ENCODE measurements around the gene MYCL. TPM values are rescaled to one million over a fixed set of nuclear protein-coding genes. Genes with fewer than 3 reads are reported as not detected.

MYCL gene
- total and polyA plus RNA-seq, 2 of the 13 experiments (the other 11 are each of a cell fraction or from before 2014, with no cell fraction given): 0.31 to 1.7 TPM

GRCh38 chr1:39852214-39852791, 49.4 kb downstream of the MYCL start (continued):
- TF ChIP-seq, protein P1, sequence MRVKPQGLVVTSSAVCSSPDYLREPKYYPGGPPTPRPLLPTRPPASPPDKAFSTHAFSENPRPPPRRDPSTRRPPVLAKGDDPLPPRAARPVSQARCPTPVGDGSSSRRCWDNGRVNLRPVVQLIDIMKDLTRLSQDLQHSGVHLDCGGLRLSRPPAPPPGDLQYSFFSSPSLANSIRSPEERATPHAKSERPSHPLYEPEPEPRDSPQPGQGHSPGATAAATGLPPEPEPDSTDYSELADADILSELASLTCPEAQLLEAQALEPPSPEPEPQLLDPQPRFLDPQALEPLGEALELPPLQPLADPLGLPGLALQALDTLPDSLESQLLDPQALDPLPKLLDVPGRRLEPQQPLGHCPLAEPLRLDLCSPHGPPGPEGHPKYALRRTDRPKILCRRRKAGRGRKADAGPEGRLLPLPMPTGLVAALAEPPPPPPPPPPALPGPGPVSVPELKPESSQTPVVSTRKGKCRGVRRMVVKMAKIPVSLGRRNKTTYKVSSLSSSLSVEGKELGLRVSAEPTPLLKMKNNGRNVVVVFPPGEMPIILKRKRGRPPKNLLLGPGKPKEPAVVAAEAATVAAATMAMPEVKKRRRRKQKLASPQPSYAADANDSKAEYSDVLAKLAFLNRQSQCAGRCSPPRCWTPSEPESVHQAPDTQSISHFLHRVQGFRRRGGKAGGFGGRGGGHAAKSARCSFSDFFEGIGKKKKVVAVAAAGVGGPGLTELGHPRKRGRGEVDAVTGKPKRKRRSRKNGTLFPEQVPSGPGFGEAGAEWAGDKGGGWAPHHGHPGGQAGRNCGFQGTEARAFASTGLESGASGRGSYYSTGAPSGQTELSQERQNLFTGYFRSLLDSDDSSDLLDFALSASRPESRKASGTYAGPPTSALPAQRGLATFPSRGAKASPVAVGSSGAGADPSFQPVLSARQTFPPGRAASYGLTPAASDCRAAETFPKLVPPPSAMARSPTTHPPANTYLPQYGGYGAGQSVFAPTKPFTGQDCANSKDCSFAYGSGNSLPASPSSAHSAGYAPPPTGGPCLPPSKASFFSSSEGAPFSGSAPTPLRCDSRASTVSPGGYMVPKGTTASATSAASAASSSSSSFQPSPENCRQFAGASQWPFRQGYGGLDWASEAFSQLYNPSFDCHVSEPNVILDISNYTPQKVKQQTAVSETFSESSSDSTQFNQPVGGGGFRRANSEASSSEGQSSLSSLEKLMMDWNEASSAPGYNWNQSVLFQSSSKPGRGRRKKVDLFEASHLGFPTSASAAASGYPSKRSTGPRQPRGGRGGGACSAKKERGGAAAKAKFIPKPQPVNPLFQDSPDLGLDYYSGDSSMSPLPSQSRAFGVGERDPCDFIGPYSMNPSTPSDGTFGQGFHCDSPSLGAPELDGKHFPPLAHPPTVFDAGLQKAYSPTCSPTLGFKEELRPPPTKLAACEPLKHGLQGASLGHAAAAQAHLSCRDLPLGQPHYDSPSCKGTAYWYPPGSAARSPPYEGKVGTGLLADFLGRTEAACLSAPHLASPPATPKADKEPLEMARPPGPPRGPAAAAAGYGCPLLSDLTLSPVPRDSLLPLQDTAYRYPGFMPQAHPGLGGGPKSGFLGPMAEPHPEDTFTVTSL (CRISPR knock-in tag; IDR thresholded peaks at IDR 0.05; ENCODE audit: borderline replicate concordance): peak; percentile 84; the same call in 1 of the 2 replicates
- TF ChIP-seq DR1 (CRISPR knock-in tag; IDR thresholded peaks at IDR 0.05) (no peak), RELA (CRISPR knock-in tag; IDR thresholded peaks at IDR 0.05) (no peak), JARID2 (CRISPR knock-in tag; IDR thresholded peaks at IDR 0.05; ENCODE audit: insufficient replicate concordance) (no peak), TFDP1 (CRISPR knock-in tag; IDR thresholded peaks at IDR 0.05; ENCODE audit: borderline replicate concordance) (no peak), KDM2A (CRISPR knock-in tag; IDR thresholded peaks at IDR 0.05; ENCODE audit: borderline replicate concordance, low read depth) (no peak), ZNF101 (CRISPR knock-in tag; IDR thresholded peaks at IDR 0.05; ENCODE audit: borderline replicate concordance, low read depth) (no peak), ZBTB42 (CRISPR knock-in tag; IDR thresholded peaks at IDR 0.05) (no peak), BHLHE40 (IDR thresholded peaks at IDR 0.05; ENCODE audit: low read length) (no peak), THAP7 (CRISPR knock-in tag; IDR thresholded peaks at IDR 0.05) (no peak), FOXC1 (CRISPR knock-in tag; IDR thresholded peaks at IDR 0.05; ENCODE audit: borderline replicate concordance) (no peak), ZNF224 (CRISPR knock-in tag; IDR thresholded peaks at IDR 0.05) (no peak), POLR2AphosphoS2 (IDR thresholded peaks at IDR 0.05; ENCODE audit: low read depth, low read length) (no peak), SOX6 (IDR thresholded peaks at IDR 0.05) (no peak), SOX6 (CRISPR knock-in tag; IDR thresholded peaks at IDR 0.05) (peak; percentile 78), NFATC3 (CRISPR knock-in tag; IDR thresholded peaks at IDR 0.05) (no peak), ADNP (CRISPR knock-in tag; IDR thresholded peaks at IDR 0.05) (no peak)
- TF ChIP-seq, protein P2, sequence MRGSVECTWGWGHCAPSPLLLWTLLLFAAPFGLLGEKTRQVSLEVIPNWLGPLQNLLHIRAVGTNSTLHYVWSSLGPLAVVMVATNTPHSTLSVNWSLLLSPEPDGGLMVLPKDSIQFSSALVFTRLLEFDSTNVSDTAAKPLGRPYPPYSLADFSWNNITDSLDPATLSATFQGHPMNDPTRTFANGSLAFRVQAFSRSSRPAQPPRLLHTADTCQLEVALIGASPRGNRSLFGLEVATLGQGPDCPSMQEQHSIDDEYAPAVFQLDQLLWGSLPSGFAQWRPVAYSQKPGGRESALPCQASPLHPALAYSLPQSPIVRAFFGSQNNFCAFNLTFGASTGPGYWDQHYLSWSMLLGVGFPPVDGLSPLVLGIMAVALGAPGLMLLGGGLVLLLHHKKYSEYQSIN (CRISPR knock-in tag; IDR thresholded peaks at IDR 0.05; ENCODE audit: borderline replicate concordance): no peak
- TF ChIP-seq, protein P3, sequence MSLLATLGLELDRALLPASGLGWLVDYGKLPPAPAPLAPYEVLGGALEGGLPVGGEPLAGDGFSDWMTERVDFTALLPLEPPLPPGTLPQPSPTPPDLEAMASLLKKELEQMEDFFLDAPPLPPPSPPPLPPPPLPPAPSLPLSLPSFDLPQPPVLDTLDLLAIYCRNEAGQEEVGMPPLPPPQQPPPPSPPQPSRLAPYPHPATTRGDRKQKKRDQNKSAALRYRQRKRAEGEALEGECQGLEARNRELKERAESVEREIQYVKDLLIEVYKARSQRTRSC (CRISPR knock-in tag; IDR thresholded peaks at IDR 0.05; ENCODE audit: low read depth): no peak
- TF ChIP-seq, protein P4, sequence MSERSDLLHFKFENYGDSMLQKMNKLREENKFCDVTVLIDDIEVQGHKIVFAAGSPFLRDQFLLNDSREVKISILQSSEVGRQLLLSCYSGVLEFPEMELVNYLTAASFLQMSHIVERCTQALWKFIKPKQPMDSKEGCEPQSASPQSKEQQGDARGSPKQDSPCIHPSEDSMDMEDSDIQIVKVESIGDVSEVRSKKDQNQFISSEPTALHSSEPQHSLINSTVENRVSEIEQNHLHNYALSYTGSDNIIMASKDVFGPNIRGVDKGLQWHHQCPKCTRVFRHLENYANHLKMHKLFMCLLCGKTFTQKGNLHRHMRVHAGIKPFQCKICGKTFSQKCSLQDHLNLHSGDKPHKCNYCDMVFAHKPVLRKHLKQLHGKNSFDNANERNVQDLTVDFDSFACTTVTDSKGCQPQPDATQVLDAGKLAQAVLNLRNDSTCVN (CRISPR knock-in tag; IDR thresholded peaks at IDR 0.05; ENCODE audit: borderline replicate concordance): no peak
